Raji (cell line): ENCODE results near the gene SPI1.

Experiments
- POLR2A ChIP-seq: IDR thresholded peaks from 2 replicates; pipeline ENCODE4 v1.6.1; 2011; ENCODE audit warnings: low read depth, low read length, control low read depth; ENCODE audit not compliant: insufficient read depth

The SPI1 gene

GRCh38 chr11:47378010-47378835 lies at the start of gene SPI1:
Gene SPI1 (minus strand): TSS chr11:47378547. CDS start chr11:47378353, 194 bp downstream.
- peak; percentile 80 for TF ChIP-seq POLR2A

GRCh38 chr11:47426062-47426956 lies 48.0 kb upstream of the SPI1 start, which contains the start of gene PSMC3:
Gene PSMC3 (minus strand): TSS chr11:47426439. CDS start chr11:47426279, 160 bp downstream.
- TF ChIP-seq POLR2A, result peak; percentile 63

DNA sequence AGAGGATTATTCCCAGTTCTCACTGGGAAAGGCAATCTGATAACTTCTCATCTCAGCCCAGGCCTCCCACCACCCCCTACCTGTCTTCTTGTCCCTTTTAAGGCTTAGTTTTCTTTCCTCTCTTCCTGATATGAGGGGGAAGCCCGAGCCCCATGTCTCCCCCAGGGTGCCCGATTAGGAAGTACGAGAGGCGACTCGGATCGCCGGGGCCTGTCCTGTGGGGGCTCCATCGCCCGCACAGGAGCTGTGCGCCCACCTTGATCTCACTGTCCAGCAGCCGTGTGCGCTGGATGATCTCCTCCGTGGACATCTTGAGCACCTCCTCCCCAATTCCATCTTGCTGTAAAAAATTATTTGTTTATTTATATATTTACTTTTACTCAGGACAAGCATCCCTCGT lies 47.3 kb upstream of the SPI1 start:
- no peak for TF ChIP-seq POLR2A

- no peak for TF ChIP-seq POLR2A
Observed at GRCh38 chr11:47418454-47419259, 40.3 kb upstream of the SPI1 start.

DNA sequence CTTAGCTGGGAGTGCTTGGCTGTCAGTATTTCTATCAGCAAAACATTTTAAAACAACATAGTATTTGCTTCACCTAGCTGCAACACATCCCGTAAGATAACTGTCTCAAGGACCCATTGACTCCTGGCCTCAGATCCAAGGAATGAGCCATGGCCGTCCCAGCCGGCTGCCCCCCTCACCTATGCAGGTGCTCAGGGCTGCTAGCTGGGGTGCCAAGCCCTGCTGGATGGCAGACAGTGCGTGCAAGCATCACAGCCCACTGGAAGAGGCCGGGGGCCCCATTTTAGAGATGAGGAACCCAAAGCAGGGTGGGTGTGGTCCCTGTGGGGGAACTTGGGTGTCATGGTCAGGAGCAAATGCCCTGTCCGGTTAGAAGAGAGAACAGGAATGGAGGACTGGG lies 39.4 kb upstream of the SPI1 start:
- TF ChIP-seq POLR2A, result no peak

GRCh38 chr11:47415949-47416472 lies 37.7 kb upstream of the SPI1 start:
- 0 out of 2 replicates have a peak, but pooled peaks have one; percentile 24 for TF ChIP-seq POLR2A

- TF ChIP-seq POLR2A, result no peak
Observed at GRCh38 chr11:47415091-47415854, 36.9 kb upstream of the SPI1 start.

- TF ChIP-seq POLR2A, result no peak
Observed at GRCh38 chr11:47414685-47415070, 36.3 kb upstream of the SPI1 start.

DNA sequence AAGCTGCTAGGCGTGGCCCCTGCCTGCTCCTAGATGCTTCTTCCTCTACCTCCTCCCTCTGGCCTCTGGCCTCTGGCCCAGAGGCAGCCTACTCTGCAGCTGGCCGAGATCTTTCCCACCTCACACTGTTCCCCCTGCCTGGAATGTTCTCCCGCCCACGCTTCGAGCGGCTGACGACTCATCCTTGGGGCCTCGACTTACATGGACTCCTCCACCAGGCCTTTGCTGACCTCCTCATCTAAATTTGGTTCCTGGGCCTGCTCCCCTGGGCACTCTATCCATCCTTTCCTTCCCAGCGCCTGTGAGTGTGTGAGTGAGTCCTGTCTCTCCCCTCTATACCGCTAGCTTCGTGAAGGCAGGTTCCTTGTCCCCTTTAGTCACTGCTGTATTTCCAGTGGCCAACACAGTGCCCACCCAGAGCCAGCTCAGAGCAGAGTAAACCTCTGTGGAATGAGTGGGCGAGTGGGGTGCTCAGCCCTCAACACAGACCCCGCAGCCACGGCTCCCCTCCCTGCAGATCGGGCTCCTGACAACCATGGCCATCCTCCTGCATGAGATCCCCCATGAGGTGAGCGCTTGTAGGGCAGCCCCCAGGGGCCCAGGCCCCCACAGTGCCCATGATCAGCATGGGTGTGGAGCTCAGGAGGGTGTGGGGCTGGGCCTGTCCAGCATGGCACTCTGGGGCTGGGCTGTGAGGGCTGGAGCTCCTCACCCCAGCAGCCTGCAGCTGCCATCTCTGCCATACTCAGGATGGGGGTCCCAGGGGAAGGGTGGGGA lies 35.7 kb upstream of the SPI1 start:
- no peak for TF ChIP-seq POLR2A

- TF ChIP-seq POLR2A, result no peak
Observed at GRCh38 chr11:47413351-47413750, 35.0 kb upstream of the SPI1 start.

DNA sequence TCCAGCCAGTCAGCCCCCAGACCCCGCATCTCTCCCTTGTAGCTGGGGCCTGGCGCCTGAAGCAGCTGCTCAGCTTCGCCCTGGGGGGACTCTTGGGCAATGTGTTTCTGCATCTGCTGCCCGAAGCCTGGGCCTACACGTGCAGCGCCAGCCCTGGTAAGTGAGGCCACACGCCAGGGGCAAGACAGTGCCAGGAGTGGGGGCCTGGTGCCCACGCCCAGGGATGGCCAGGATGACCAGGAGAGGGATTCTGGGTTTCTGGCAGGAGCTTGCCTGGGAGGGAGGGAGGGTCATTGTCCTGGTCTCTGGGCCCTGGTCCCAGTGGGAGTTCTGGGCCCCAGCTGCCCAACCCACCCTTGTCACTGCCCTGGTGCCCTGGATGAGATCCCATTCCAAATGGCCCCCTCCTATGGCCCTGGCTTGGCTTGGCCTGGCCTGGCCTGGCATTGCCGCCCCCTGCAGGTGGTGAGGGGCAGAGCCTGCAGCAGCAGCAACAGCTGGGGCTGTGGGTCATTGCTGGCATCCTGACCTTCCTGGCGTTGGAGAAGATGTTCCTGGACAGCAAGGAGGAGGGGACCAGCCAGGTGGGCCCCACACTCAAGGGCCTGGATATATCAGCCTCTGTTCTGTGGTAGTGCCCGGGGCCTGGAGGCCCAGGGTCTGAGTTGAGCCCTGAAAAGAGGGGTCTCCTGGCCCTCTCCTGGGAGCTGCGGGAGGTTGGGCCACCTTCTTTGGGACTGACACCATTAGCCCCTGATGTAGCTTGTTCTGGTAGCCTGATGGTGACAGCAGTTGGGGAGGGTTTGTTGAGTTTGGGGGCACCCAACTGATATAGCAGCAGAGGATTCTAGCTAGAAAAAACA lies 33.8 kb upstream of the SPI1 start:
- TF ChIP-seq POLR2A, result no peak
